Mesenteric fat pad (tissue), 1 donor: ENCODE results near the gene GIT1. TPM values are rescaled to one million over a fixed set of nuclear protein-coding genes. Genes with fewer than 3 reads are reported as not detected.

Source experiments
- DNase-seq: peaks from one replicate; pipeline ENCODE4 v3.0.0-alpha.2; 2020; ENCODE audit warnings: low spot score
- total RNA-seq: library from RNA; stranded (reverse); fragmentation: NEBNext Ultra II Directional; extraction: Animal tissue kit (Norgen Biotek cat#: 25700); gene quantifications from one replicate; pipeline ENCODE4 v1.2.1, GENCODE V29; 2021
- donor health status: DM: yes; HTN: yes; CAD: no.

The GIT1 gene
- total RNA-seq, 1 donor from 2014 or later: 47.7 TPM

GRCh38 chr17:29524692-29525091 is 64.8 kb downstream of the GIT1 start:
- no peak for DNase-seq

Other genes with a start within 250 kb of the GIT1 start
- 99.0 TPM for gene TAOK1, start 199.3 kb downstream of the GIT1 start, total RNA-seq
- gene ABHD15, start 22.6 kb downstream of the GIT1 start, total RNA-seq: 38.3 TPM
- 75.2 TPM for gene TP53I13, start 20.9 kb downstream of the GIT1 start, total RNA-seq
- 11.5 TPM for gene ANKRD13B, start 3.5 kb upstream of the GIT1 start, total RNA-seq
- gene CORO6, start 33.3 kb upstream of the GIT1 start, total RNA-seq: 7.1 TPM